ENCODE data around the gene SPATA16. TPM values are rescaled to one million over a fixed set of nuclear protein-coding genes. Genes with fewer than 3 reads are reported as not detected.
"Not testable (repeated sequence)": the region's sequence is repeated elsewhere in the genome, so short reads cannot be mapped to it uniquely, and the experiment has no call there.

SPATA16 gene
- total and polyA plus RNA-seq, 7 donors = not detected

DNA sequence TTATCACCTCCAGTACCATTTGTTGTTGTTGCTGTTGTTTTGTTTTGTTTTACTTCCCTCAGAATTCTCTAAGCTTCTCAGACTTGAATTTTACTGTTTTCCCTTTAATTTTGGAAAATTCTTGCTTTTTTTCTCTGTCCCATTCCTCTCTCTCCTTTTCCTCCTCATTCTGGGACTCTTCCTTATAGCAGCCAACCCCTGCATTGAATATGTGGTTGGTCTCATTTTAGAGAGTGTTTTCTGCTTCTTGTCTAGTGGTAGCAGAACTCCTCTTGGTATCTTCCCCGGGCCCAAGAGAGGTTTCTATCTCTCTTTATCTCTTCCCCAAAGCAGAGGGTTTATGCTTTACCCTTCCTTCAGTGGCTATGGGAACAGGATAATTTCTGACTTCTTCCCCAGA is 113.6 kb downstream of the SPATA16 start:
- Histone ChIP-seq H3K27me3 (ENCODE audit: insufficient read depth in 3 of 3, low read length in 2 of 3) (no peaks in the 10 kb centered on the region), H3K4me1 (no peaks in the 10 kb centered on the region), H3K27ac (no peak overlapping the region), H3K4me3 (no peak overlapping the region), H3K9me3 (no peaks in the 10 kb centered on the region), H3K36me3 (ENCODE audit: insufficient read depth in 1 of 2, low read depth in 1 of 2) (no peaks in the 10 kb centered on the region)
- no peak for DNase-seq
- TF ChIP-seq, protein P1, sequence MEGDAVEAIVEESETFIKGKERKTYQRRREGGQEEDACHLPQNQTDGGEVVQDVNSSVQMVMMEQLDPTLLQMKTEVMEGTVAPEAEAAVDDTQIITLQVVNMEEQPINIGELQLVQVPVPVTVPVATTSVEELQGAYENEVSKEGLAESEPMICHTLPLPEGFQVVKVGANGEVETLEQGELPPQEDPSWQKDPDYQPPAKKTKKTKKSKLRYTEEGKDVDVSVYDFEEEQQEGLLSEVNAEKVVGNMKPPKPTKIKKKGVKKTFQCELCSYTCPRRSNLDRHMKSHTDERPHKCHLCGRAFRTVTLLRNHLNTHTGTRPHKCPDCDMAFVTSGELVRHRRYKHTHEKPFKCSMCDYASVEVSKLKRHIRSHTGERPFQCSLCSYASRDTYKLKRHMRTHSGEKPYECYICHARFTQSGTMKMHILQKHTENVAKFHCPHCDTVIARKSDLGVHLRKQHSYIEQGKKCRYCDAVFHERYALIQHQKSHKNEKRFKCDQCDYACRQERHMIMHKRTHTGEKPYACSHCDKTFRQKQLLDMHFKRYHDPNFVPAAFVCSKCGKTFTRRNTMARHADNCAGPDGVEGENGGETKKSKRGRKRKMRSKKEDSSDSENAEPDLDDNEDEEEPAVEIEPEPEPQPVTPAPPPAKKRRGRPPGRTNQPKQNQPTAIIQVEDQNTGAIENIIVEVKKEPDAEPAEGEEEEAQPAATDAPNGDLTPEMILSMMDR (IDR thresholded peaks at IDR 0.05) = no peak
- no peak for ATAC-seq
- WGBS, 3 donors = 67 to 87% (median 80%) methylated on average over 1 of the region's 1 CpG
- intact Hi-C loops (cut with DNase I) = no loop called here

DNA sequence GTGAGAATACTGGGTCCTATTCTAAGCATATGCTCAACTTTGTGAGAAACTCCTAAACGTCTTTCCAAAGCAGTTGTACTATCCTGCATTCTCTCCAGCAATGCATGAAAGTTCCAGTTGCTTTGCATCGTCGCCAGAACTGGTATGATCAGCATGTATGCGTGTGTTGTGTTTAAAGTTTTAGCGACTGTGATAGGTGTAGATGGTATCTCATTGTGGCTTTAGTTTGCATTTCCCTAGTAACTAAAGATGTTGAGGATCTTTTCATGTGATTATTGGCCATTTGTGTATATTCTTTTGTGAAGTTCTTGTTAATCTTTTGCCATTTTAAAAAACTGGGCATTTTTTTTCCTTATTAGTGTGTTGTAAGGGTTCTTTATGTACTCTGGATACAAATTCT is 115.1 kb downstream of the SPATA16 start:
- intact Hi-C loops (cut with DNase I) = no loop called here
- Histone ChIP-seq H3K4me1 (no peaks in the 10 kb centered on the region), H3K9me3 (no peaks in the 10 kb centered on the region), H3K4me3 (no peak overlapping the region), H3K36me3 (ENCODE audit: insufficient read depth in 1 of 2, low read depth in 1 of 2) (no peaks in the 10 kb centered on the region), H3K27me3 (ENCODE audit: insufficient read depth in 3 of 3, low read length in 2 of 3) (no peaks in the 10 kb centered on the region), H3K27ac (no peak overlapping the region)
- TF ChIP-seq, protein P1 (IDR thresholded peaks at IDR 0.05) = no peak
- ATAC-seq (no peak), DNase-seq (no peak)
- 52 to 68% (median 61%) methylated on average over 5 of the region's 5 CpGs for WGBS, 3 donors

DNA sequence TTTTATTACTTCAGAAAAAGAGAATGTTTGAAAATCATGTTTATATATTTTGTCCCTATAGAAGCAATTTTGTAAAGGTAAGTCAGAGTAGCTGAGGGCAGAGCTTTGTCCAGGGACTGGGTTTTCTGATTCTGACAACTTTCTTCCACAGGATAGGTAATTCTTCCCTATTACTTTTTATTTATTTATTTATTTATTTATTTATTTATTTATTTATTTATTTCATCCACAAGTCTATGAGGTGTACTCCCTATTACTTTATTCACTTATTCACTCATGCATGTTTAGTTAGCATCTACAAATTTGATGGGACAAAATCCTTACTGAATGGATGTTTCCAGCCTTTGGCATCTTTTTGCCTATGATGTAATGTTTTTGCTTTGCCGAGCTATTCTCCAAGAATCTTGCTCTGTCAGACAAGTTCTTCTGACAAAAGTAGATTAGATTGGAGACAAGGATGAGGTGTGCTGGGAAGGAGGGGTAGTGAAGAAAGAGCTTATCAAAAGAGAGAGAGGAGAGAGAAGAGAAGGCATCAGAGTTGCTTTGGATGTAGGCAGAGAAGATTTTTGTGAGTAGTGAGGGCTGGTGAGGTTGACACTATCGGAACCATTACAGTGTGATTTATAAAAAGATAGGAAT is 119.4 kb downstream of the SPATA16 start:
- H3K4me3 ChIP-seq = no peak overlapping the region
- no peaks in the 10 kb centered on the region for H3K9me3 ChIP-seq
- H3K36me3 ChIP-seq (ENCODE audit: insufficient read depth in 1 of 2, low read depth in 1 of 2) = no peaks in the 10 kb centered on the region
- TF ChIP-seq, protein P1 (IDR thresholded peaks at IDR 0.05) = no peak
- H3K4me1 ChIP-seq = no peaks in the 10 kb centered on the region
- H3K27me3 ChIP-seq (ENCODE audit: insufficient read depth in 3 of 3, low read length in 2 of 3) = no peaks in the 10 kb centered on the region
- ATAC-seq = no peak
- intact Hi-C loops (cut with DNase I) = no loop called here
- H3K27ac ChIP-seq = no peak overlapping the region
- 71 to 75% (median 72%) methylated on average over 2 of the region's 2 CpGs for WGBS, 3 donors
- no peak for DNase-seq

DNA sequence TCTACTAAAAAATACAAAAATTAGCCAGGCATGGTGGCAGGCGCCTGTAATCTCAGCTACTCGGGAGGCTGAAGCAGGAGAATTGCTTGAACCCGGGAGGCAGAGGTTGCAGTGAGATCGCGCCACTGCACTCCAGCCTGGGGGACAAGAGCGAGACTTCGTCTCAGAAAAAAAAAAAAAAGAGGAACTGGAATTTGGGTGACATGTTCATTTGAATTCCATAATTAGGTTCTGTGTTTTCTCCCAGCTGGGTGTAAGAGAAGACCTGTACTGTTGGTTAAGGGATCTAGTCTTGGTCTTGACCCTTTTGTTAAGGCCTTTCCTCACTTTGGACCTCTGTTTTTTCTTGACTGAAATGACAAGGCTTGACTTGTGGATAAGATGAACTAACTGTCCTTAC is 120.9 kb downstream of the SPATA16 start:
- H3K4me3 ChIP-seq; H3K9me3 ChIP-seq; H3K27ac ChIP-seq; H3K27me3 ChIP-seq (ENCODE audit: insufficient read depth in 3 of 3, low read length in 2 of 3); H3K4me1 ChIP-seq; intact Hi-C loops (cut with DNase I); H3K36me3 ChIP-seq (ENCODE audit: insufficient read depth in 1 of 2, low read depth in 1 of 2); ATAC-seq; DNase-seq: not testable (repeated sequence)
- WGBS, 3 donors = 93 to 96% (median 95%) methylated on average over 7 of the region's 7 CpGs

DNA sequence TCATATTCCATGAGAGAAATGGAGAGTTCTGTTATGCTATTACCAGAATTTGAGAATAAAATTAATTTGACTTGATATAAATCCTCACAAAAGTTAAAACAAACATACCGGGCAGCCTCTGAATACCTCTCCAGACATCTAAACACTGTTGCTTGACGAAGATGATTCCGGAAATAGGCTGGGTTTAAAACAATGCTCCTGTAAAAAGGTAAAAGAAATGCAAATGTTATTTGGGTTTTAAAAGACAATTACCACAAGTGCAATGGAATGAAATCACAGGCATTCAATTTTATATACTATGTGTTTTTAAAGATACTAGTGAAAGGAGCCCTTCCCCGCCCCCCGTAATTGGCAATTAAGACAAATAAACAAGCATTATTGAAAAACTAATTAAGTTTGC is 121.7 kb downstream of the SPATA16 start:
- DNase-seq = no peak
- 88 to 94% (median 90%) methylated on average over 5 of the region's 5 CpGs for WGBS, 3 donors
- intact Hi-C loops (cut with DNase I) = no loop called here
- TF ChIP-seq, protein P1 (IDR thresholded peaks at IDR 0.05) = no peak
- Histone ChIP-seq H3K27ac (no peak overlapping the region), H3K27me3 (ENCODE audit: insufficient read depth in 3 of 3, low read length in 2 of 3) (no peaks in the 10 kb centered on the region), H3K36me3 (ENCODE audit: insufficient read depth in 1 of 2, low read depth in 1 of 2) (no peaks in the 10 kb centered on the region), H3K4me3 (no peak overlapping the region), H3K4me1 (no peaks in the 10 kb centered on the region), H3K9me3 (no peaks in the 10 kb centered on the region)
- no peak for ATAC-seq
